HL-60/S4 treated with phorbol 12-myristate 13-acetate at 8.2 ng/mL for 4 days and 3 days (cell line): ENCODE measurements around the gene MAP4K3.

ENCODE experiments used
- in situ Hi-C: fragments of 300-500 bp; cut with MboI; formaldehyde crosslinking; loops from 2 replicates; pipeline ENCODE4 v1.15.0; 2022; ENCODE audit warnings: low sequenced_read_pairs

MAP4K3 gene

GRCh38 chr2:39311469-39311868 is 125.6 kb downstream of the MAP4K3 start:
- in situ Hi-C loops: no loop called here

GRCh38 chr2:39308778-39309177 is 128.3 kb downstream of the MAP4K3 start:
- in situ Hi-C loops: no loop called here

GRCh38 chr2:39306626-39307025 is 130.5 kb downstream of the MAP4K3 start:
- in situ Hi-C loops: no loop called here

- in situ Hi-C loops: no loop called here
These were observed 132.4 kb downstream of the MAP4K3 start for GRCh38 chr2:39304729-39305128.

- in situ Hi-C loops: no loop called here
These were observed 132.9 kb downstream of the MAP4K3 start for GRCh38 chr2:39304200-39304599.

- in situ Hi-C loops: no loop called here
These were observed 135.7 kb downstream of the MAP4K3 start for GRCh38 chr2:39301352-39301751.

- in situ Hi-C loops: no loop called here
These were observed 136.8 kb downstream of the MAP4K3 start for GRCh38 chr2:39300044-39300978.

- in situ Hi-C loops: no loop called here
These were observed 146.7 kb downstream of the MAP4K3 start for GRCh38 chr2:39290433-39290832.

GRCh38 chr2:39289609-39290008 is 147.5 kb downstream of the MAP4K3 start:
- in situ Hi-C loops: no loop called here

- in situ Hi-C loops: no loop called here
These were observed 153.5 kb downstream of the MAP4K3 start for GRCh38 chr2:39283561-39283960.

- in situ Hi-C loops: no loop called here
These were observed 155.7 kb downstream of the MAP4K3 start for GRCh38 chr2:39281391-39281790.

GRCh38 chr2:39275016-39275415 is 162.1 kb downstream of the MAP4K3 start:
- in situ Hi-C loops: no loop called here

- in situ Hi-C loops: no loop called here
These were observed 167.1 kb downstream of the MAP4K3 start for GRCh38 chr2:39269941-39270340.

- in situ Hi-C loops: no loop called here
These were observed 170.1 kb downstream of the MAP4K3 start for GRCh38 chr2:39266916-39267434.

GRCh38 chr2:39266139-39266805 is 170.8 kb downstream of the MAP4K3 start:
- in situ Hi-C loops: no loop called here

GRCh38 chr2:39265315-39265714 is 171.8 kb downstream of the MAP4K3 start:
- in situ Hi-C loops: no loop called here

GRCh38 chr2:39264733-39265132 is 172.4 kb downstream of the MAP4K3 start:
- in situ Hi-C loops: no loop called here

GRCh38 chr2:39260087-39260486 is 177.0 kb downstream of the MAP4K3 start:
- in situ Hi-C loops: no loop called here

GRCh38 chr2:39256040-39256439 is 181.0 kb downstream of the MAP4K3 start:
- in situ Hi-C loops: no loop called here

- in situ Hi-C loops: no loop called here
These were observed 184.1 kb downstream of the MAP4K3 start for GRCh38 chr2:39252888-39253518.

- in situ Hi-C loops: no loop called here
These were observed 189.5 kb downstream of the MAP4K3 start for GRCh38 chr2:39247512-39248043.
